Forelimb muscle (tissue), 1 donor: ENCODE results near the gene IRX3. TPM values are rescaled to one million over a fixed set of nuclear protein-coding genes. Genes with fewer than 3 reads are reported as not detected.

Experiments
- DNase-seq: peaks from one replicate; pipeline ENCODE4 v3.0.0-alpha.2; 2013; ENCODE audit warnings: low read depth
- polyA plus RNA-seq: library from polyadenylated mRNA; unstranded; fragments of 120-200 nt; gene quantifications from one replicate; pipeline ENCODE4 v1.2.1, GENCODE V29; 2013; ENCODE audit not compliant: insufficient read length

Gene IRX3
- polyA plus RNA-seq, 1 donor = 16.8 TPM

DNA sequence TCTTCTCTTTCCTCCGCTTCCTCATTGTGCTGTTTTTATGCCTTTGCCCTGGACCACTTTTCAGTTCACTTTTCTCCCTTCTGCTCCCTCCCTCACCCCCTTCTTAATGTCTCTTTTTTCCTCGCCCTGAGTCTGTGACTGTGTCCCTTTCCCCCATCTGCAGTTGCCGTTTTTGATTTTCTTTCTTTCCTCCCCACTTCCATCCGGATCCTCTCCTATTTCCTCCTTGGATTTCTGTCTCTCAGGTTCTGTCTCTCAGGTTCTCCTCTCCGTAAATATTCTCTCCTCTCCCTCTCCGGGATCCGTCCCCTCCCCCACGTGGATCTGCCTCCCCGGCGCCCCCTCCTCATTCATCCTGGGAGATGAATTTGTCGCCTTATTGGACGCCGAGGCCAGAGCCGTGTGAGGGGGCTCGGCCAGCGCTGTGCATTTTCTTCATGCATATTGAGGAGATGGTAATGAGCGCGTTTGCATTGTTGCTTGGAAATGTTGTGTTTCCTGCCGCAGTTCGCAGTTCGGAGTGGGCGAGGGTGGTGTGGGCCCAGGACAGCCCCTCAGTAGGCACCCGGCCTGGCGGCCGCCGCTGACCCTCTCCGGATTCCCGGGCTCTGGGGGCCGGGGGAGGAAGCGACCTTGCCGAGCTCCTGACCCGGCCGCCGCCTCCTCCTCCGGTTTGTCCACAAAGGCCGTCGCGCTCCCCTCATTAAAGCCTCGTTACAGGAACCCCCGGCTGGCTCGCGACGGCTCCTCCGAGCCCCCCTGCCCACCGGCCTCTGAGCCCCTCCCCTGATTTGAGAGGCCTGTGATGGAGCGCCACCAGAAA is 4.5 kb upstream of the IRX3 start:
- DNase-seq = no peak

DNA sequence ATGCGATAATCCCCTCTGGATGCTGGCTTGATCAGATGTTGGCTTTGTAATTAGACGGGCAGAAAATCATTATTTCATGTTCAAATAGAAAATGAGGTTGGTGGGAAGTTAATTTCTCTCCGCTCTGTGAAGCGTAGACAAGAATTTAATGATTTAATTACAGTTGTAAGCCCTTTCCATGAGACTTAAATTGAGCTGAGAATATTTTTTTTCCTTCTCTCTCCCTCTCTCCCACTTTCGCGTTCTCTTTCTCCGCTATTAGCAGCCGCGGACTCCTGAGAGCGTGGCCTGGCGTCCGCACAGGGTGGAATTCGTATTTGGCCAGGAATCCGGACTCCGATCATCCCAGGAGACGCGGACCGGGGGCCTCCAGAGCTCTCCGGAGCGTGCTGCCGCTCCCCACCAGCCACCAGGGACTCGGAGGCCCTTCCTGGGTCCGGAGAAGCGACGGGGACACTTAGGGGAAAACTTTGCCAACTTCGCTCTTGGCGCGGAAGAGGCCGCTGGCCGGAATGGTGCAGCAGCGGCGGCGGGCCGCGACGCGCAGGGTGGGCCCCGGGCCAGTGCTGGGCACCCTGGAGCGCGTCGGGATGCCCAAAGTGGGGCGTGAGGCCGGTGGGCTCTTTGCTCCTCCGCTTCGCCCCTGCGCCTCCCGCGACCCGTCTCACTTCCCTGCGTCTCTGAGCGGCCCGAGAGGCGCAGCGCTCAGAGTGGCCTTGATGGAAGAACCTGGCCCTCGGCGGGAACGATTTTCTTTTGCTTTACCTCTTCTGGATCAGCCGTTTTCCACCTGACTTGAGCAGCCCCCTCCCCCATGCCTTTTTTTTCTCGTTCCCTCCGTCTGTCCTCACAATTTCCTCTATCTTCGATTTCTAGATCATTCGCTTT is 3.6 kb upstream of the IRX3 start:
- no peak for DNase-seq

DNA sequence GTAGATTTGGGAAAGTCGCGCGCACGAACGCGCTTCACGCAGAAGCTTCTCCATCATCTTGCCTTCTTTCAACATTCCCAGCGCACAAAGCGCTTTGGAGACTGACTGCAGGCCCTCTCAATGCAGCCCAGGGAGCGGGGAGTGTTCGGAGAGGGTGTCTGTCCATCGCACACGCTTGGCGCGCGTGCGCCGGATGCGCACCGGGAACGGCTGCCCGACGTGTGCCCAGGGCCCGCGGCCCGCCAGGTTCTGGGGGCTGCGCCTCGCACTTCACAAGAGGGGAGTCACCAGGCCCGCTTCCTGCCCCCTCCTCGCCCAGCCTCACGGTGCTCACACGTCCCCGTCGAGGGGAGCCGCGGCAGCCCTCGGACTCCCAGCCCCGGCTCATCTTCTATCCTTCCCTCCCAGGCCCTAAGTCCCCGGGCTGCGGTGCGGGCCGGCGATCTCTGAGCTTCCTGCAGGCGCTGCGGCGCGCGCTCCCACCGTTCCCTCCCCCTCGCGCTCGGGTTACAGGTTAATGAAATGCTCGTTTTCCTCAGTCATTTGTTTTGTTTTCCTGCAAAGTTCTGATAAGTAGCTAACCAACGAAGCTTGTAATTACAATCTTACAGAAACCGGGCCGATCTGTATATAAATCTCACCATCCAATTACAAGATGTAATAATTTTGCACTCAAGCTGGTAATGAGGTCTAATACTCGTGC is 2.8 kb upstream of the IRX3 start:
- DNase-seq = no peak

DNA sequence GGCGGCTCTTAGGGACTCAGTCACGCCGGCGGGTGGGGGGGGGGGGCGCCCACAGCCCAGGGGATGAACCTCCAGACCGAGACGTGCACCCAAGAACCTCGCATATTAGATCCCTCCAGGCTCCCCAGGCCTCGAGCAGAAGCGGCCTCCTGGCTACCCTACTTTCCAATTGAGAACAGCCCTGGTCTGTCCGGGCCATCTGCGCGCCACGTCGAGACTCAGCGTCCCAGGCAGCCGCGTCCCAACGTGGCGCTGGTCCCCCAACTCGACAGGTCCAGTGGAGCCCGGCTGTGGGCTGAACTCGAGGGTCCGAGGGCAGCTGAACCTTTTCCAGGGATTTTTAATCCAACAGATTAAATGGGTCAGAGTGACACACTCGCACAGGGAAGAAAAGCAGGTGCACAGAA is 2.3 kb upstream of the IRX3 start:
- DNase-seq = no peak

DNA sequence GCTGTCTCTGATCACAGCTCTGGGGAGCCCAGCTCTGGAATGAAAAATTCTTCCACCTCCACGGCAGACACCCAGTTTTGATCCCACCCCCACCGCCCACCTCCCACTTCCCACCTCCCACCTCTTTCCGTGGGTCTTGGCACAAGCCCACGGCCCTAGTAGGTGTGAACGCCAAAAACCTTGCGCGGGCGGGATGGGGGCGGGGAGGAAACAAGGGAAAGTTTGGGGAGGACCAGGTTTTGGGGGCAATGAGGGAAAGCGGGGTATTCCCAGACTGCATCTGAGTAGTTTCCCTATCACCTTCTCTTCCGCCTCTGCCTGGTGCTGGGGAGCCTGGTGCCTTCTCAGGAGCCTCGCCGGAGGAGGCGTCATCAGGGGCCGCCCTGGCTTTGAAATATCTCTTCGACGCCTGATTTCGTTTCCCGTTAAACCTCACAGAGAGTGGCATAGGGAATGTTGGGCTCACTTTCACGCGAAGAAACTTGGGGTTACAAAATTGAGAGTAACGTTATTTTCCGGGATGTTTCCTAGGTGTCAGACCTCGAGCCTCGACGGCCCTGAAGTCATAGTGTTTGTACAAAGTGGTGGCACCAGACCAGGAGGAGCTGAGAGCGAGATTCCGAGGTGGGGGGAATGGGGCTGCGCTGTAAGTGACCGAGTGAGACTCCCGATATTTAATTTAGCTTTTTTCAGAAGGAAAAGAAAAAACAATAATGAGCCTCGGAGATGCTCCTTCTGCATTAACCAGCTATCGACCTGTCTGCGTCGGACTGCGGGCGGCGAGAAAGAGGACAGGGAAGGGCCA is 1.6 kb upstream of the IRX3 start:
- DNase-seq = no peak

DNA sequence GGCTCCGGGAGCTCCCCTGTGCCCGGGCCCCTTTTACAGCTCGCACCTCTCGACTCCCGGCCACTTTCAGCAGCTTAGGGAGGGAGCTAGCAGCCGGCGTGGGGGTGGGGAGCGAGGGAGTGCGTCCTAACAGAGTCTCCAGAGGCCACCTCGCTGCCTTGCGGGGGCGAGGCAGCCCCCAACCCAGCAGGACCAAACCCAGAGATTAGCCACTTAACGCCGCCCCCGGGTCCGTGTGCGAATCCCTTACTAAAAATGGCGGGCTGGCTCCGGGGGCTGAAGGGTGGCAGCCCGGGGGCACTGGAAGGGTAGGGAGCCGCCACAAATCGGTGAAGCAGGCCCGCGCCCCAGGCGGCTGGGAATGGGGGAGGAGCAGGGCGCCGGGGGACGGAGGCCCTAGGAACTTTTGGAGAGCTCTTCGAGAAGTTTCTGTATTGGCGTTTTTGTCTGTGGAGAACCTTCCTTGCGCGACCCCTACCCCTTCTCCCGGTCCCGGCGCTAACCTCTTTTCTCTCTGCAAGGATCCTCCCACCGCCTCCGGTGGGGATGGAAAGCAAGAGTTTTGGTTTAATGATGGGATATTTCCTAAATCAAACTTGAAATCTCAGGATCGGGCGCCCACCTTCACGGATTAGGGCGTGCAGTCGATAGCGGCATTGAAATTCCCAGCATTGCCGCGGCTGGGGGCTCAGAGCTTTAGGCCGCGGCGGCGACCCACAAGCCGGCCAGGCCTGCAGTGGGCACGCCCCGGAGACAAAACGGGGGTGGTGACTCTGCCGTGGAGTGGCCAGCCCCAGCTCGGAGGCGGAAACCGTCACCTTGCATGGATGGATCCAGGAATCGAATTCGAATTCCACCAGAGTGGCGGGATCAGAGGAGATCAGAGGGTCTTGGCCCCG is 793 bp upstream of the IRX3 start:
- no peak for DNase-seq

DNA sequence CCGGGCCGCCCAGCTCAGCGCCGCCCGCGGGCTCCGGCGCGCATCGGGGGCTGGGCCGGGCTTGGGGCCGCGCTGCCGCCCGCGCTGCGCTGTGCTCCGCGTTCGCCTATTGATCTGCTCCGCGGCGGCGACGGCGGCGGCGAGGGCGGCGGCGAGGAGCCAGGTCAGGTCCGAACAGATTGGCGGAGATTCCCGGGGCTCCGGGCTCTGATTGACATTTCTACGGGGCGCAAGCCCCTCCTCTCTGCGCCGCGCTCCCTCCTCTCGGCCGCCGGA is 559 bp downstream of the IRX3 start:
- DNase-seq = no peak

DNA sequence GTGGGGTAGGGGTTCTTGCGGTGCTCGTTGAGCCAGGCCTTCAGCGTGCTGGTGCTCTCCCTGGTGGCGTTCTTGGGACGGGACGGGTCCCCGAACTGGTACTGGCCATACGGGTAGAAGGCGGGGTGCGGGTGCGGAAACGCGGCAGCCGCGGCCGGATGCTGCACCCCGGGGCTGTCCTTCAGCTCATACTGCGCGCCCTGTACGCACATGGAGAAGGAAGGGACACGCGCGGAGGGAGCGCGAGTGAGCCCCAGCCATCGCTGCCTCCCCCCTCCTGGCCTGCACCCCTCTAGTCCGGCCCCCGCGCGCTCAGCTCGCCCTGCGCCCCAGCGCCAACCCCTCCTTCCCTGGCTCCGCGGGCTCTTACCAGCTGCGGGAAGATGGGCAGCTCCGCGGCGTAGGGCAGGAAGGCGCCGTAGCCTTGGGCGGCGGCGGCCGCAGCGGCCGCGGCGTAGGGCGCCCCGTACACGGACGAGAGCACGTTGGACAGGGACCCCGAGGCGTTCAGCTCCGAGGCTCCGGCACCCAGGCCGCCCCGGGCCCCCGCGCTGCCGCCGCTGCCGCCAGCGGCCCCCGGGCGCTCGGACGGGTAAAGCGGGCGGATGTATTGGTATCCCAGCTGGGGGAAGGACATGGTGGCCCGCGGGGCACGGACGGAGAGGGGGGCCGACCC is 1.0 kb downstream of the IRX3 start:
- no peak for DNase-seq

DNA sequence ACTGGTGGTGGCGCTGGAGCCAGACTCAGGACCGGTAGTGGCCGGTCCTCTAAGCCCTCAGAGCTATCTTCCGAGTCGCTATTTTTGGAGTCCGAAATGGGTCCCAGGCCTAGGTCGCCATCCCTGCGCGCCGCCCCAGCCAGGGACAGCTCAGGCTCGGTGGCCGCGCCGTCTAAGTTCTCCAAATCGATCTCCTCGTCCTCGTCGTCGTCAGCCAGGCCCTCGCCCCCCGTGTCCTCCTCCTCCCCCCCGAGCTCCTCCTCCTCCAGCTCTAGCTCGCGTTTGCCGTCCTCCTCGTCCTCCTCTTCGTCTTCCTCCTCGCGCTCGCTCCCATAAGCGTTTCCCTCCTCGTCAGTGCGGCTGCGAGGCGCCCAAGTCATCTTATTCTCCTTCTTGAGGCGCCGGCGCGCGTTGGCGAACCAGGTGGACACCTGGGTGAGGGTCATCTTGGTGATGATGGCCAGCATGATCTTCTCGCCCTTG is 1.6 kb downstream of the IRX3 start:
- DNase-seq = no peak

DNA sequence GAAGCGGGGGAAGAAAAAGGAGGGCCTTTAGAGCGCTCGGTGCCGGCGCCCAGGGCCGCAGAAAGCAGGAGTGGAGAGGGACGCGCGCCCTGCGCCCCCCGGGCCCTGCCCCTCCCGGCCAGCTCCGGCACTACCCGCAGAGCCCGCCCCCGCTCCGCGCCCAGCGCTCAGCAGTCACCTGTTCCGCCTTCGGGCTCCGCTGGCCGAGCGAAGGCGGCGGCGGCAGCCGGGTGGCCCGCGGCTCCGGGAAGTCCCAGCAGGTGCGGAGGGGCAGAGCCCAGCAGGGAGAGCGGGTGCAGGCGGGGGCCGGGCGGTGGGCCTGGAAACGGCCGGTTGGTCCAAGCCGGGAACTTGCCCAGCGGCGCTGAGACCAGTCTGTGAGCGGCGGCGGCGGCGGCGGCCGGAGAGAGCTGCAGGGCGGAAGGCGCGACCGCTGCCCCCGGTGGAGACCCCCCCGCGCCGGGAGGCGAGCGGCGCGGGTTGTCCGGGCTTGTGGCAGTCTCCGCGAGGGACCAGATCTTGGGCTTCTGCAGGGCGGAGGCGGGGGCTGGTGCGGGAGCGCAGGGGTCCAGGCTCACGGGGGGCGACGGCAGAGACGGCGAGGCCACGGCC is 2.2 kb downstream of the IRX3 start:
- no peak for DNase-seq

DNA sequence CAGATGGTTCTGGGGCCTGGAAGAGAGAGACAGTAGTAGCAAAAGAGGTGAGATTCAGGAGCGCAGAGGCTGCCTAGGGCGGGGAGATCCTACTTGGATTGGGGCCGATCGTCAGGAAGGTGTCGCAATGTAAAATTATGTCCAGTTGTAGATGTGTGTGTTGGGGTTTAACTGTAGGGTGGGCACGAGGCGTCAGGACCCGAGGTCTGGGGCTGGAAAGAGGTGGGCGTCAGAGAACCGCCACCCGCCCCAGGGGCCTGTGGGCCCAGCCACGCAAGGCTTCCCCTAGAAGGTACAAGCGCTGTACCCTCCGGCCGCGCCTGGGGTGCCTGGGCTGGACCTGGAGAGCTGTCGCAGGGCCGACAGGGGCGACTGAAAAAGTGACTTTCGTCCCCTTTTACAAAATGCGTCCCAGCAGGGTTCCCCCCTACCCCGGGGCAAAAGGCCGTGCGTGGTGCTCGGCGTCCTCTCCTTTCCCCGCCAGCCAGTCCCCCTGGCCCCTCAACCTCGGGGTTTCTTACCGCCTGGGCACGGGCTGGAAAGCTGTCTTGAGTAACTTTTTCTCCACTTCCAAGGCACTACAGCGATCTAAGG is 2.8 kb downstream of the IRX3 start:
- no peak for DNase-seq

DNA sequence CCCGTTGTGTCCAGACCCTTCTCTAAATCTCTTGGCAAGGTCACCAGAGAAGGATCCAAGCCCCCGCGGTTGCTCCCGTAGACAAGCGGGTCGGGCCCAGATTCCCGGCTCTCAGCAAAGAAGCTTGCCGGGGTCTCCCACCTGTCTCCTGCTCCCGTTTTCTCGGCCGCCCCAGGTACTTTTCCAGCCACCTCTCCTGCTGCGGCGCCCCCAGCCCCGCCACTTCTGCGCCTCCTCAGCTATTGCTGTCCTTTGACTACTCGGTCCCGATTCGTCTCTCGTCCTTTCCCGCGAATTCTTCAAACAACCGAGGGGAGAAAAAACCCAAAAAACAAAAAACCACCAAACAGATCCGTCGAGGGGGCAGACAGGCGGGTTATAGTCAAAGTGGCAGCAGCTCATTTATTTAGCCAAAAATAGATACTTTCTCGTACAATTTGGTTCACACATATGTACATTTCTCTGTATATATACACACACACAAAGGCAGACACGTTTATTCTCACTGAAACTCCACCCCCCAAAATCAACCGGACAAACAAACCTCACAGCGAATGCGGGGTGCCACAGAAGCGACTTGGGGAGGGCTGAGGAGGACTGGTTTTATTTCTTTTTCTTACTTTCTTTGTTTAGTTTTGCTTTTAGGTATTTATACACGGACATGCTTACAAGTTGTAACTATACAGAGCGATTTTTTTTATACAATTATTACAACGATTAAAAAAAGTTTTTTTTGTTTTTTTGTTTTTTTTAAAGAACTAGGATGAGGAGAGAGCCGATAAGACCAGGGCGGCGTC is 3.5 kb downstream of the IRX3 start:
- DNase-seq = no peak

DNA sequence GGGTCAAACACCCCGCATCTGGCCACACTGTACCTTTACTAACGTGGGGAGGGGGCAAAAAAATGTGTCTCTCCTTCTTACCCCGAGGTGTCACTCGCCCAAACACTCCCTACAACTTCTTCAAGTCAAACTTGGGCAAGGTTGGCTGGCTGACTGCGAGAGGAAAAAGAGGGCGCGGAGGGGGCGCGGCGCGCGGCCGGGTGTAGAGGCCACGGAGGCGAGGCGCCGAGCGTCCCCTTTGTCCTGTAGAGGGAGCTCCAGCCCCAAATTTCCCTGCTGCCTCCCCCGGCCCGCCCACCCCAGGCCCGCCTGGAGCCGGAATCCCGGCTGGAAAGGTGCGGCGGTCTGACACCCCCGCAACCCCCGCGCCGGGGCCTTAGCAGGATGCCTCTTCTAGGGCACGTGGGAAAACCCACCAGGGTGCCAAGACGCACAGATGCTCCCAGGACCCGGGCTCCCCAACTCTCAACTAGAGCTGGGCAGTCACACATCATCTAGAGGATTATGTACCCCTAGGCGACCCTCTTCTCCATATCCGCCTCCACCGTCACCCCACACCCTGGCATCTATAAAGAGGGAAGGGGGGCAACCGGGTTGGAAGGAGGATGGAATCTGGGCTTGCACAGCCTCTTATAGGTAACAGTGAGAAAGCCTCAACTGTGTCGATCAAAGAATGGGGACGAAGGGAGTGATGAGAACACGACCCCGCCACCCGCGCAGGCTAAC is 4.2 kb downstream of the IRX3 start:
- DNase-seq = no peak

DNA sequence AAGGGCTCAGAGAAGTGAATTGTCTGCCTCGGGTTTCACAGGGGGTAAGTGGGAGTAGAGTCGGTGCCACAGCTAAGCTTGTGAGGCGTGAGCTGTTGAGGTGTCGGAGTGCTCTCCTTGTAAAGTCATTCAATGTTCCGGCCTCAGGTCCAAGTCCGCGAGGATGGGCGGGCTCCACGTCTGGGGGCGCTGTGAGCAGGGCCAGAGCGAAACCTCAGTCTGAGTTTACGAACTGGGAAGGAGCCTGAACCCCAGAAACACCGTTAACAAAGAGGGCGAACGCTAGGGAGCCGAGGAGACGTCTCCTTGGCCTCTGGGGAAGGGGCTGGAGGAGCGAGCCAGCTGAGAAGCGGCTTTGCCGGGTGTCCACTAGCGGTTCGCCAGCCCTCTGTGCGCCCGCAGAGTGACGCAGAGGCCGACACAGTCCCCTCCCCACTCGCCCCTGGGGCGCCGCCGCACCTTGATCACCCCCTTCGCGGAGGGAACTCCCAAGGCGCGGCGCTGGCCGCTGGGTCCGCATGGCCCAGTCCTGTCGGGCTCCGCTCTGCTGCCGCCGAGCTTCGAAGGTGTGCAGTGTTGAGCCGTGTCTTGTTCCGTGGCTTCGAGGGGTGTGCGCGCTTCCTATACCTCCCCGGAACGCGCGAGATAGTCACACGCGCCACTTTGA is 4.9 kb downstream of the IRX3 start:
- DNase-seq = no peak

DNA sequence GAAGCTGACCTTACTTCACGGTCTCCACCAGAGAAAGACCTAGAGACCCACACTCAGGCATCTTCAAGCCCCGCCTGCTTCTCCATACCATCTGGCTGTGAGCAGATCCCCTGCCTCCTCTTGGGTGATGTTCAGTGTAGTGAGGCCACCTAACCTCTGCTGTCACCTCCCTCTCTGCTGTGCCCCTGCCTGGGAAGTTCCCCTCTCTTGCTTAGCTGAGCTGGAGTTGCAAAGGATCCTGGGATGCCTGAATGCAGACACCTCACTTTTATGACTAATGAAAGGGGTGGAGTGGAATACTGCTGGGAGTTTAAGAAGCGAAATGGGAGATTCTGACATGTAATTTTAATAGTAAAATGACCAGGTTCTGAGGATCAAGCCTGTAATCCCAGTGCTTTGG is 5.8 kb downstream of the IRX3 start:
- no peak for DNase-seq

DNA sequence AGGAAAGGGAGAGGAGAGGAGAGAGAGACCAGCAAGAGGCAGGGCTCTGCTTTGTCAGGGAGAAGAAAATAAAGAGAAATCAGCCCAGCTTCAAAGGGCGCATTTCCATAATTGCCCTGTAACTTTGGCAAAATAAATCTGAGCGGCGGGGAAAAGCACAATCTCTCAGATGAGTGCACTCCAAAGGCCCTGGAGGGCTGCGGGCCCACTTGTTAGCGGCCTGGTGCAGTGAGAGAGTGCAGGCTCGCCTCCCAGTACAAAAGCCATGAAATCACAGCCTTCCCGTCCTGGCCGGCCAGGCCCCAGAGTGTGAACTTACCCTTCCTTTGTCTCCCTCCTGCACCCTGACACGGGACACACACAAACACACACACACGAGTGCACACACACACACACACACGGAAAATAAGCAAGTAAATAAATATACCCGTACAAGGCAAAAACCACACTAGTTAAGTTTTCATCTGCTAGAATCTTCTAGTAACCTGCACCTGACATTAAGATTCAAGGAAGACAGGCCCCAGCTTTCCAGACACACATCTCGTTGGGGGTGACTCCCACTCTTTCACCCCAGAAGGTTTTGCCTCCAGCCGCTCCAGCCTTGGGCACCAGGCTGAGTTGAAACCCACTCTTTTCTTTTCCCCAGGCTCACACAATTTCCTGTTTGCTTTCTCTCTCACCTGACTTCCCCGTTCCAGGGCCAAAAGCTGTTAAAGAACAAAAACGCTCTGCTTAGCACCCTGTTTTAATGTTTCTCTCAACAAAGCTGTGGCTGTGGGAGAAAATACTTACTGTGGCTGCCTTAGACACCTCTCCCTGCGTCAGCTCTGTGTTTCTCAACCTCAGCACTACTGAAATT is 8.5 kb downstream of the IRX3 start:
- DNase-seq = no peak
